Measurements from ENCODE around the gene FANCE. TPM values are rescaled to one million over a fixed set of nuclear protein-coding genes. Genes with fewer than 3 reads are reported as not detected.
A peak's percentile ranks its signal among the peaks of the same experiment; 100 is the strongest.
"Not testable (repeated sequence)": the region's sequence is repeated elsewhere in the genome, so short reads cannot be mapped to it uniquely, and the experiment has no call there.

Gene FANCE
- total RNA-seq, 6 donors from 2014 or later: 6.1 to 13.3 (median 9.3) TPM

GRCh38 chr6:35432291-35432690 lies 19.8 kb upstream of the FANCE start:
- H3K9me3 ChIP-seq: peaks cover 4 to 22% (median 12%) of the 10 kb centered on the region in 4 donors
- no peak for ATAC-seq (ENCODE audit: low FRiP score in 2 of 2)
- peaks cover 0 to 7% (median under 1%) of the 10 kb centered on the region in 4 donors for H3K36me3 ChIP-seq
- H3K27ac ChIP-seq: no peak overlapping the region
- no peaks in the 10 kb centered on the region for H3K4me1 ChIP-seq
- 60 to 62% methylated on average over 3 to 4 of the region's 4 CpGs for WGBS, 2 donors
- H3K27me3 ChIP-seq: no peaks in the 10 kb centered on the region
- no peak for DNase-seq
- H3K4me3 ChIP-seq: no peak overlapping the region
- no peak for TF ChIP-seq POLR2A (IDR thresholded peaks at IDR 0.05)

- not testable (repeated sequence) for ATAC-seq (ENCODE audit: low FRiP score in 2 of 2); DNase-seq
Observed at GRCh38 chr6:35432702-35433101, 19.4 kb upstream of the FANCE start.

GRCh38 chr6:35435074-35435837 lies 16.9 kb upstream of the FANCE start:
- Histone ChIP-seq H3K36me3 (no peaks in the 10 kb centered on the region), H3K4me1 (no peaks in the 10 kb centered on the region), H3K27ac (peak overlapping the region in 1 of 4 donors; percentile 30), H3K9me3 (peaks cover 0 to under 1% (median 0%) of the 10 kb centered on the region in 4 donors), H3K27me3 (no peaks in the 10 kb centered on the region), H3K4me3 (no peak overlapping the region)
- DNase-seq (peak in 1 of 2 donors; percentile 52), ATAC-seq (ENCODE audit: low FRiP score in 2 of 2) (no peak)
- TF ChIP-seq POLR2AphosphoS5 (IDR thresholded peaks at IDR 0.05) (no peak), CTCF (IDR thresholded peaks at IDR 0.05) (no peak), POLR2A (IDR thresholded peaks at IDR 0.05) (no peak), EP300 (IDR thresholded peaks at IDR 0.05) (no peak)
- 72 to 77% methylated on average over 14 of the region's 16 CpGs for WGBS, 2 donors

More at GRCh38 chr6:35432702-35433101, 19.4 kb upstream of the FANCE start:
- H3K36me3 ChIP-seq, H3K27ac ChIP-seq, H3K4me1 ChIP-seq, H3K4me3 ChIP-seq, H3K27me3 ChIP-seq: not testable (repeated sequence)
- peaks cover 4 to 22% (median 12%) of the 10 kb centered on the region in 4 donors for H3K9me3 ChIP-seq
- 70 to 76% methylated on average over 3 of the region's 3 CpGs for WGBS, 2 donors

GRCh38 chr6:35436071-35436857 lies 15.9 kb upstream of the FANCE start:
- Histone ChIP-seq H3K9me3 (no peaks in the 10 kb centered on the region), H3K36me3 (no peaks in the 10 kb centered on the region), H3K4me3 (no peak overlapping the region), H3K27me3 (no peaks in the 10 kb centered on the region), H3K27ac (no peak overlapping the region), H3K4me1 (no peaks in the 10 kb centered on the region)
- WGBS, 2 donors: 84 to 91% methylated on average over 7 to 8 of the region's 8 CpGs
- DNase-seq (peak in 1 of 2 donors; percentile 58), ATAC-seq (ENCODE audit: low FRiP score in 2 of 2) (no peak)
- TF ChIP-seq EP300 (IDR thresholded peaks at IDR 0.05): no peak

DNA sequence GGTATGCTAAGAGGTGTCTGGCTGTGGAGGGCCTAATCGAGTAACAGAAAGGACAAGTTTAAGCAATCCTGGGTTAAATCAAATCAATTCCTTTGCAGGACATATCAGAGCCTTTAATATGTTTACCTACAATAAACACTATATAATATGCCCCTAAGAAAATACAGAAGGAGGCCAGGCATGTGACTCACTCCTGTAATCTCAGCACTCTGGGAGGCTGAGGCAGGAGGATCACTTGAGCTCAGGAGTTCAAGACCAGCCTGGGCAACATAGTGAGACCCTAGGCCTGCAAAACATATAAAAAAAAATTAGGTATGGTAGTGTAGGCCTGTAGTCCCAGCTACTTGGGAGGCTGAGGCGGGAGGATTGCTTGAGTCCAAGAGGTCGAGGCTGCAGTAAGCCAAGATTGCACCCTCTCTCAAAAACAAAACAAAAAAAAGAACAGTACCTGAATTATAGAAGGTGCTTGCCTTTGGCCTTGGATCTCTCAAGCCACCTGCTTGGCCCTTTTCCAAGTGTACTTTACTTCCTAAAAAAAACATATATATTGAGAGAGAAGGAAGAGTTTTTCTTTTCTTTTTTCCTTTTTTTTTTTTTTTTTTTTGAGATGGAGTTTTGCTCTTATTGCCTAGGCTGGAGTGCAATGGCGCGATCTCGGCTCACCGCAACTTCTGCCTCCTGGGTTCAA lies 13.6 kb upstream of the FANCE start:
- not testable (repeated sequence) for H3K4me1 ChIP-seq; H3K27me3 ChIP-seq; H3K27ac ChIP-seq; ATAC-seq (ENCODE audit: low FRiP score in 2 of 2); DNase-seq; H3K36me3 ChIP-seq; H3K4me3 ChIP-seq; H3K9me3 ChIP-seq
- 94 to 95% methylated on average over 7 of the region's 7 CpGs for WGBS, 2 donors

DNA sequence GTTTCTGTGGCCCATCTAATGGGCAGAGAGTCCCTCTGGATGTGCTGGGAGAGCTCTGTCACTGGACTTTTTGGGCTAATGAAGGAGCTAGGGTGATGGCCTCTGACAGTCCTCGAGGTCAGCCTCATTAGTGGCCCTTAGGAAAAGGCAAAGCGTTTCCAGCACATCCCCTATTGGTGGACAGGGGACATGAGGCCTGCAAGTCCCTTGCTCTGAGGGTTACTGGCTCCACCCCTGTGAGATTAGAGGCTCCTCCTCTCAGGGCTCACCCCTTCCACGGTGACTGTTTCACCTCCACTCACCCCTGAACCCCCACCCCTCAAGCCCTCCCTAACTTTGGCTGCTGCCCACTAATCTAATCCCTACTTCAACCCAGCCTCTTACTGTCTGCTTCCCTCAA lies 12.8 kb upstream of the FANCE start:
- TF ChIP-seq CTCF (IDR thresholded peaks at IDR 0.05) (no peak), POLR2A (IDR thresholded peaks at IDR 0.05) (no peak), POLR2AphosphoS5 (IDR thresholded peaks at IDR 0.05) (no peak), EP300 (IDR thresholded peaks at IDR 0.05) (no peak)
- no peaks in the 10 kb centered on the region for H3K4me1 ChIP-seq
- WGBS, 2 donors: 43 to 48% methylated on average over 3 of the region's 3 CpGs
- DNase-seq: no peak
- H3K9me3 ChIP-seq: no peaks in the 10 kb centered on the region
- no peaks in the 10 kb centered on the region for H3K27me3 ChIP-seq
- no peak overlapping the region for H3K27ac ChIP-seq
- no peaks in the 10 kb centered on the region for H3K36me3 ChIP-seq
- no peak overlapping the region for H3K4me3 ChIP-seq
- ATAC-seq (ENCODE audit: low FRiP score in 2 of 2): no peak
